AG09309 (cell line): ENCODE data around the gene ZNF547.

Experiments
- DNase-seq: peaks from one replicate; pipeline ENCODE4 v3.0.0-alpha.2; 2010; ENCODE audit warnings: low read depth
- H3K4me3 ChIP-seq: 2 replicates; pipeline ENCODE4 v1.5.1; 2011; ENCODE audit warnings: mild to moderate bottlenecking, low read depth, low read length, moderate library complexity; ENCODE audit not compliant: control insufficient read depth
- CTCF ChIP-seq: IDR thresholded peaks from 2 replicates; pipeline ENCODE4 v1.5.1; 2011; ENCODE audit warnings: mild to moderate bottlenecking, low read depth, low read length, inconsistent platforms; ENCODE audit not compliant: insufficient read depth, control insufficient read depth; ENCODE audit errors: missing control alignments

Gene ZNF547

GRCh38 chr19:57321751-57322150, 41.6 kb upstream of the ZNF547 start:
- DNase-seq: no peak
- no peak for TF ChIP-seq CTCF
- H3K4me3 ChIP-seq: no peak overlapping the region

GRCh38 chr19:57324992-57325391, 38.4 kb upstream of the ZNF547 start:
- H3K4me3 ChIP-seq: no peak overlapping the region
- TF ChIP-seq CTCF: no peak
- DNase-seq: no peak

- no peak overlapping the region for H3K4me3 ChIP-seq
- no peak for TF ChIP-seq CTCF
- DNase-seq: no peak
These were observed 35.4 kb upstream of the ZNF547 start for GRCh38 chr19:57327993-57328392.

GRCh38 chr19:57334191-57334590, 29.2 kb upstream of the ZNF547 start:
- TF ChIP-seq CTCF: no peak
- DNase-seq: no peak
- no peak overlapping the region for H3K4me3 ChIP-seq

- no peak for DNase-seq
- no peak overlapping the region for H3K4me3 ChIP-seq
- TF ChIP-seq CTCF: no peak
These were observed 24.5 kb upstream of the ZNF547 start for GRCh38 chr19:57338877-57339276.

GRCh38 chr19:57342582-57342981, 20.8 kb upstream of the ZNF547 start:
- no peak overlapping the region for H3K4me3 ChIP-seq
- TF ChIP-seq CTCF: no peak
- DNase-seq: no peak

- H3K4me3 ChIP-seq: no peak overlapping the region
- no peak for TF ChIP-seq CTCF
- DNase-seq: peak; percentile 50
These were observed 15.2 kb upstream of the ZNF547 start for GRCh38 chr19:57348136-57348535.
